ENCODE data around the gene IL4R.

DNA sequence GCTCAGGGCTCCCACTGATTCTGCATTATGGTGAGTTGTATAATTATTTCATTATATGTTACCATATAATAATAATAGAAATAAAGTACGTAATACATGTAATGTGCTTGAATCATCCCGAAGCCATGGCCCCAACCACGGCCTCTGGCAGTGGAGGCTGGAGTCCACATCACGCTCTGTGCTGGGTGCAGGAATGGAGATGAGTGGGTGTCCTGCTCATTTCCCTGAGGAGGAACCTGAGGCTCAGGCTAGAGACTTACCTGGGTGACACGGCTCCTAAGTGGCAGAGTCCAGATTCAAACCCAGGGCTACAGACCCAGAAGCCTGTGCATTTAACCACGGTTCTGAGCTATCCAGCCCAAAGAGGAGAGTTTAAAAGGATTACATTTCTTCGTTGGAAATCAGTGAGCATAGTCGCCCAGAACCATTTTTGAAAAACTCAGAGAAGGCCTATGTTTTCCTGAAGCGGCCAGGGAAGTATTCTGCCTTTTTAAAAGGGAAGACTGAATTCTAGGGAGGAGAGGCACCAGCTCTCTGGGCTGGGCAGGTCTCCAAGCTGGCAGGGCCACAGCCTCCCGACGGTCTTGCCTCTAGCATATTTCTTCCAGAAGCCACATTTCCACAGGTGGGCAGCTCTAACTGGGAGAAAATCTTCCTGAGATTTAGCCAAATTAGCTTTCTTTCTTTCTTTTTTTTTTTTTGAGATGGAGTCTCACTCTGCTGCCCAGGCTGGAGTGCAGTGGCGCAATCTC, 6.7 kb downstream of the IL4R start:
- TF ChIP-seq, protein P1, sequence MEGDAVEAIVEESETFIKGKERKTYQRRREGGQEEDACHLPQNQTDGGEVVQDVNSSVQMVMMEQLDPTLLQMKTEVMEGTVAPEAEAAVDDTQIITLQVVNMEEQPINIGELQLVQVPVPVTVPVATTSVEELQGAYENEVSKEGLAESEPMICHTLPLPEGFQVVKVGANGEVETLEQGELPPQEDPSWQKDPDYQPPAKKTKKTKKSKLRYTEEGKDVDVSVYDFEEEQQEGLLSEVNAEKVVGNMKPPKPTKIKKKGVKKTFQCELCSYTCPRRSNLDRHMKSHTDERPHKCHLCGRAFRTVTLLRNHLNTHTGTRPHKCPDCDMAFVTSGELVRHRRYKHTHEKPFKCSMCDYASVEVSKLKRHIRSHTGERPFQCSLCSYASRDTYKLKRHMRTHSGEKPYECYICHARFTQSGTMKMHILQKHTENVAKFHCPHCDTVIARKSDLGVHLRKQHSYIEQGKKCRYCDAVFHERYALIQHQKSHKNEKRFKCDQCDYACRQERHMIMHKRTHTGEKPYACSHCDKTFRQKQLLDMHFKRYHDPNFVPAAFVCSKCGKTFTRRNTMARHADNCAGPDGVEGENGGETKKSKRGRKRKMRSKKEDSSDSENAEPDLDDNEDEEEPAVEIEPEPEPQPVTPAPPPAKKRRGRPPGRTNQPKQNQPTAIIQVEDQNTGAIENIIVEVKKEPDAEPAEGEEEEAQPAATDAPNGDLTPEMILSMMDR (IDR thresholded peaks at IDR 0.05): no peak
- TF ChIP-seq POLR2A (IDR thresholded peaks at IDR 0.05): no peak

Data from right lobe of liver (tissue), 4 donors.